ENCODE results near the gene NDOR1.

NDOR1 gene

GRCh38 chr9:137180491-137180890 is 25.0 kb upstream of the NDOR1 start:
- H3K36me3 ChIP-seq (ENCODE audit: control insufficient read depth, insufficient read depth, low read length): no peaks in the 10 kb centered on the region

GRCh38 chr9:137181680-137182079 is 23.8 kb upstream of the NDOR1 start:
- peaks cover 1% of the 10 kb centered on the region for H3K79me2 ChIP-seq (ENCODE audit: control insufficient read depth, insufficient read depth, low read length)
- no peak overlapping the region for H2BK15ac ChIP-seq (replicated peaks; ENCODE audit: low read depth)
- no CpG with 5 or more reads among the region's 22 CpGs for WGBS (ENCODE audit: extremely low coverage, insufficient coverage, low lambda C conversion rate)
- no peaks in the 10 kb centered on the region for H3K27me3 ChIP-seq (ENCODE audit: insufficient read depth, low read length, poor library complexity)
- no peak overlapping the region for H3K4ac ChIP-seq (ENCODE audit: low read depth, low read length)
- no peak for DNase-seq
- H3K27ac ChIP-seq (ENCODE audit: low read depth, low read length): no peak overlapping the region
- H2BK120ac ChIP-seq (ENCODE audit: low read depth, low read length): no peak overlapping the region
- H4K8ac ChIP-seq (ENCODE audit: low read depth, low read length): no peak overlapping the region
- no peaks in the 10 kb centered on the region for H3K4me1 ChIP-seq (ENCODE audit: control insufficient read depth, low read depth, low read length)
- H3K4me2 ChIP-seq (ENCODE audit: low read length): no peak overlapping the region
- no peak overlapping the region for H3K4me3 ChIP-seq (ENCODE audit: low read length)
- no peak overlapping the region for H2AK5ac ChIP-seq (ENCODE audit: low read length)
- H3K23ac ChIP-seq (ENCODE audit: low read length): no peak overlapping the region
- H3K56ac ChIP-seq (ENCODE audit: low read length): no peak overlapping the region
- no peak overlapping the region for H4K5ac ChIP-seq (ENCODE audit: low read length)
- no peak overlapping the region for H3K9ac ChIP-seq (ENCODE audit: low read length)
- H2BK5ac ChIP-seq (ENCODE audit: low read length): no peak overlapping the region
- no peak overlapping the region for H3K18ac ChIP-seq (ENCODE audit: low read length)
- no peaks in the 10 kb centered on the region for H3K79me1 ChIP-seq (ENCODE audit: low read length)
- H3K36me3 ChIP-seq (ENCODE audit: control insufficient read depth, insufficient read depth, low read length): no peaks in the 10 kb centered on the region

More at GRCh38 chr9:137180491-137180890, 25.0 kb upstream of the NDOR1 start:
- H3K4me1 ChIP-seq (ENCODE audit: control insufficient read depth, low read depth, low read length): no peaks in the 10 kb centered on the region
- no peak overlapping the region for H2AK5ac ChIP-seq (ENCODE audit: low read length)
- no peaks in the 10 kb centered on the region for H3K27me3 ChIP-seq (ENCODE audit: insufficient read depth, low read length, poor library complexity)
- H2BK5ac ChIP-seq (ENCODE audit: low read length): no peak overlapping the region
- no peak overlapping the region for H3K27ac ChIP-seq (ENCODE audit: low read depth, low read length)
- H2BK120ac ChIP-seq (ENCODE audit: low read depth, low read length): no peak overlapping the region
- no peaks in the 10 kb centered on the region for H3K79me2 ChIP-seq (ENCODE audit: control insufficient read depth, insufficient read depth, low read length)
- no peak overlapping the region for H3K23ac ChIP-seq (ENCODE audit: low read length)
- no peaks in the 10 kb centered on the region for H3K79me1 ChIP-seq (ENCODE audit: low read length)
- DNase-seq: no peak
- H3K56ac ChIP-seq (ENCODE audit: low read length): no peak overlapping the region
- H4K5ac ChIP-seq (ENCODE audit: low read length): no peak overlapping the region
- H3K18ac ChIP-seq (ENCODE audit: low read length): no peak overlapping the region
- no peak overlapping the region for H3K4me2 ChIP-seq (ENCODE audit: low read length)
- no CpG with 5 or more reads among the region's 20 CpGs for WGBS (ENCODE audit: extremely low coverage, insufficient coverage, low lambda C conversion rate)
- no peak overlapping the region for H2BK15ac ChIP-seq (replicated peaks; ENCODE audit: low read depth)
- no peak overlapping the region for H3K9ac ChIP-seq (ENCODE audit: low read length)
- no peak overlapping the region for H4K8ac ChIP-seq (ENCODE audit: low read depth, low read length)
- H3K4me3 ChIP-seq (ENCODE audit: low read length): no peak overlapping the region
- no peak overlapping the region for H3K4ac ChIP-seq (ENCODE audit: low read depth, low read length)

- Histone ChIP-seq H3K27ac (ENCODE audit: low read depth, low read length) (no peak overlapping the region), H3K23ac (ENCODE audit: low read length) (no peak overlapping the region), H2BK15ac (replicated peaks; ENCODE audit: low read depth) (no peak overlapping the region), H3K56ac (ENCODE audit: low read length) (no peak overlapping the region), H3K79me1 (ENCODE audit: low read length) (peaks cover 9% of the 10 kb centered on the region), H3K9ac (ENCODE audit: low read length) (no peak overlapping the region), H2BK120ac (ENCODE audit: low read depth, low read length) (no peak overlapping the region), H4K8ac (ENCODE audit: low read depth, low read length) (no peak overlapping the region), H3K36me3 (ENCODE audit: control insufficient read depth, insufficient read depth, low read length) (no peaks in the 10 kb centered on the region), H2BK5ac (ENCODE audit: low read length) (no peak overlapping the region), H3K27me3 (ENCODE audit: insufficient read depth, low read length, poor library complexity) (no peaks in the 10 kb centered on the region), H4K5ac (ENCODE audit: low read length) (no peak overlapping the region), H3K4me1 (ENCODE audit: control insufficient read depth, low read depth, low read length) (no peaks in the 10 kb centered on the region), H3K4ac (ENCODE audit: low read depth, low read length) (no peak overlapping the region), H3K4me2 (ENCODE audit: low read length) (no peak overlapping the region), H3K79me2 (ENCODE audit: control insufficient read depth, insufficient read depth, low read length) (peaks cover 12% of the 10 kb centered on the region), H3K4me3 (ENCODE audit: low read length) (no peak overlapping the region), H2AK5ac (ENCODE audit: low read length) (no peak overlapping the region), H3K18ac (ENCODE audit: low read length) (no peak overlapping the region)
- WGBS (ENCODE audit: extremely low coverage, insufficient coverage, low lambda C conversion rate): no CpG with 5 or more reads among the region's 17 CpGs
- no peak for DNase-seq
Observed at GRCh38 chr9:137182836-137183235, 22.7 kb upstream of the NDOR1 start.

GRCh38 chr9:137183980-137184595 is 21.4 kb upstream of the NDOR1 start:
- Histone ChIP-seq H3K79me1 (ENCODE audit: low read length) (peaks cover 10% of the 10 kb centered on the region), H3K4me3 (ENCODE audit: low read length) (no peak overlapping the region), H3K36me3 (ENCODE audit: control insufficient read depth, insufficient read depth, low read length) (no peaks in the 10 kb centered on the region), H3K79me2 (ENCODE audit: control insufficient read depth, insufficient read depth, low read length) (peaks cover 12% of the 10 kb centered on the region), H3K4me1 (ENCODE audit: control insufficient read depth, low read depth, low read length) (no peaks in the 10 kb centered on the region), H4K5ac (ENCODE audit: low read length) (no peak overlapping the region), H3K4ac (ENCODE audit: low read depth, low read length) (no peak overlapping the region), H4K8ac (ENCODE audit: low read depth, low read length) (no peak overlapping the region), H3K56ac (ENCODE audit: low read length) (no peak overlapping the region), H2AK5ac (ENCODE audit: low read length) (no peak overlapping the region), H2BK120ac (ENCODE audit: low read depth, low read length) (no peak overlapping the region), H3K27me3 (ENCODE audit: insufficient read depth, low read length, poor library complexity) (no peaks in the 10 kb centered on the region), H3K4me2 (ENCODE audit: low read length) (no peak overlapping the region), H2BK5ac (ENCODE audit: low read length) (no peak overlapping the region), H3K27ac (ENCODE audit: low read depth, low read length) (no peak overlapping the region), H2BK15ac (replicated peaks; ENCODE audit: low read depth) (no peak overlapping the region), H3K9ac (ENCODE audit: low read length) (no peak overlapping the region), H3K18ac (ENCODE audit: low read length) (no peak overlapping the region), H3K23ac (ENCODE audit: low read length) (no peak overlapping the region)
- no peak for DNase-seq
- no CpG with 5 or more reads among the region's 27 CpGs for WGBS (ENCODE audit: extremely low coverage, insufficient coverage, low lambda C conversion rate)

- no peak for DNase-seq
Observed at GRCh38 chr9:137184881-137185660, 20.4 kb upstream of the NDOR1 start.

More at GRCh38 chr9:137184881-137185660, 20.4 kb upstream of the NDOR1 start:
- Histone ChIP-seq H3K79me2 (ENCODE audit: control insufficient read depth, insufficient read depth, low read length) (peaks cover 16% of the 10 kb centered on the region), H2AK5ac (ENCODE audit: low read length) (no peak overlapping the region), H2BK5ac (ENCODE audit: low read length) (no peak overlapping the region), H3K23ac (ENCODE audit: low read length) (no peak overlapping the region), H3K4ac (ENCODE audit: low read depth, low read length) (no peak overlapping the region), H3K4me3 (ENCODE audit: low read length) (no peak overlapping the region), H3K9ac (ENCODE audit: low read length) (no peak overlapping the region), H4K8ac (ENCODE audit: low read depth, low read length) (no peak overlapping the region), H3K27me3 (ENCODE audit: insufficient read depth, low read length, poor library complexity) (no peaks in the 10 kb centered on the region), H3K27ac (ENCODE audit: low read depth, low read length) (no peak overlapping the region), H2BK120ac (ENCODE audit: low read depth, low read length) (no peak overlapping the region), H3K18ac (ENCODE audit: low read length) (no peak overlapping the region), H3K79me1 (ENCODE audit: low read length) (peaks cover 19% of the 10 kb centered on the region), H3K56ac (ENCODE audit: low read length) (no peak overlapping the region), H2BK15ac (replicated peaks; ENCODE audit: low read depth) (no peak overlapping the region), H4K5ac (ENCODE audit: low read length) (no peak overlapping the region), H3K4me2 (ENCODE audit: low read length) (no peak overlapping the region), H3K4me1 (ENCODE audit: control insufficient read depth, low read depth, low read length) (peaks cover 3% of the 10 kb centered on the region), H3K36me3 (ENCODE audit: control insufficient read depth, insufficient read depth, low read length) (no peaks in the 10 kb centered on the region)
- WGBS (ENCODE audit: extremely low coverage, insufficient coverage, low lambda C conversion rate): no CpG with 5 or more reads among the region's 48 CpGs

All from mesendoderm (in vitro differentiated cells).